ENCODE results near the gene CHAT.
"Not testable (repeated sequence)": the region's sequence is repeated elsewhere in the genome, so short reads cannot be mapped to it uniquely, and the experiment has no call there.

The CHAT gene

GRCh38 chr10:49654036-49654693 lies 40.3 kb downstream of the CHAT start:
- no peak for DNase-seq

DNA sequence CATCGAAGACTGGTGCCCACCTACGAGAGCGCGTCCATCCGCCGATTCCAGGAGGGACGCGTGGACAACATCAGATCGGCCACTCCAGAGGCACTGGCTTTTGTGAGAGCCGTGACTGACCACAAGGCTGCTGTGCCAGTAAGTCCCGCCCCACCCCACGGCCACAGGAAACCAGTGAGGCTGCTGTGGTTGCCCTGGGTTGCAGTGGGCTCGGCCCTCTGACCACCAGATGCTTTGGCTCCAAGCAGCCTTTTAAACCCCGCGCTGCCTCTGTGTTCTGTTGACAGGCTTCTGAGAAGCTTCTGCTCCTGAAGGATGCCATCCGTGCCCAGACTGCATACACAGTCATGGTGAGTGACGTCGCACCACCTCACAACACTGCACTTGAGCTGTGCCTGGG lies 41.3 kb downstream of the CHAT start:
- DNase-seq: no peak

DNA sequence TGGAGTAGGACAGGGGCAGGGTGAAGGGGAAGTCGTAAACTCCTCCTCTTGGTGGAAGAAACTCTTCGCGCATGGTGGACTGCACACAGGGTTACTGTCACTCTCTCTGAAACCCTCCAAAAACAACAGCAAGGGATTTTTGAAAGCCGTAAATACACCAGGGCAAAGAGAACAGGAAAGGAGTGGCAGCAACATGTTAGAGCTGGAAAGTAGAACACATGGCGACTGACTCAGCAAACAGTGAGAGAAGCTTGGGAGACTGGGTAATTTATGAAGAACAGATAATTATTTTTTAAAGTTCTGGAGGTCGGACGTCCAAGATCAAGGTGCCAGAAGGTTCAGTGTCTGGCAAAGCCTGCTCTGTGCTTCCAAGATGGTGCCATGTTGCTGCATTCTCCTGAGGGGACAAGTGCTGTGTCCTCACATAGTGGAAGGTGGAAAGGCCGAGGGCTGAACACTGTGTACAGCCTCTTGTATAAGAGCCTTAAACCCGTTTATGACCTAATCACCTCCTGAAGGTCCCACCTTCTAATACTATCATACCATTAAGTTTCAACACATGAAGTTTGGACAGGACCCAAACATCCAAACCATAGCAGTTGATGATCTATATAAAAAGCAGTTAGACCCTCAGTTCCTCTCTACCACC lies 43.1 kb downstream of the CHAT start:
- no peak for DNase-seq

DNA sequence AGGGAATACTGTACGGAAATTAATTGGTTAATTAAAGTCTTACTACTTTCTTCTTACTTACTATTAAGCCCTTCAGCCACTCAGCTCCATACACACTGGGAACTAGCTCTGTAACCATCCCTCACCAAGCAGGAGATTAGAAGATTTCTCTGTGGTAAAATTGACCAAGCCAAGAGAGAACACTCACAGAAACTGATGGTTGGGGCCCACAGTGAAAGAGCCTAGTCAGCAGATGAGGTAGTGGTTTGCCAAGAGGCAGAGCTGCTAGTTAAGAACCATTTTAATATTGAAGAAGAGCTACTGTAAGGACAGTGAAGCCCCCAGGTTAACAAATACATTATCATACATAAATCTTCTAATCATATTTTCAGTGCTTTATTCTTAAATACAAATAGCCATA lies 43.8 kb downstream of the CHAT start:
- no peak for DNase-seq

DNA sequence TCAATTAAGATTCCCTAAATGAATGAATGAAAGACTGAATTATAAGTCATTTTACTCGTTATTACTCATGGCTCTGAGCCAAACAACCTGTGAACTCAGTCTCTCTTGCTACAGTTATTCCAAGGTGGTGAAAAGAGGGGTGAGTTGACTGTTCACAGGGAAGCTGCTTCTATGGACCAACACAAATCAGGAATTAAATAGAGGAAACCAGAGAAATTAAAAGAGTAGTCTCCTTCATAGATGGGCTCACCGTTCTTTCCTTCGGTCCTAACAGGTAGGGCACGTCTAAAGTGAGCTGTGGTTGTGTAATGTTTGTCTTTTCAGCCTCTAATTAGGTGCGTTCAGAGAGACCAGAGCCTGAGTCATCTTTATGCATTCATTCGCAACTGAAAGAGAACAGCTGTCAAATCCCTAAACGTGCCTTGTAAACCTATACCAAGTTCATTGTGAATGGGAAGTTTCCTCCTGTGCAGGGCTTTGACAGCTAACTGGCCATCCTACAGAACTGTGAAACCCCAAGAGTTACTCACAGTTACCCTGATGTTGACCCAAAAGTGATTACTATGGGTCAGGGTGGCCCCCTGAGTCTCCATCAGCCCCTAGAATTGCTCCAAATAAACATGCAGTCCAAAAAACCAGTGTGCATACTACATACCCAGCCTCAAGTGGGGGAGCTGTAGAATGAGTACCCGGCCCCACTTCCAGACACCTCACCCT lies 47.5 kb downstream of the CHAT start:
- no peak for DNase-seq

GRCh38 chr10:49662169-49662830 lies 48.5 kb downstream of the CHAT start:
- DNase-seq: no peak

DNA sequence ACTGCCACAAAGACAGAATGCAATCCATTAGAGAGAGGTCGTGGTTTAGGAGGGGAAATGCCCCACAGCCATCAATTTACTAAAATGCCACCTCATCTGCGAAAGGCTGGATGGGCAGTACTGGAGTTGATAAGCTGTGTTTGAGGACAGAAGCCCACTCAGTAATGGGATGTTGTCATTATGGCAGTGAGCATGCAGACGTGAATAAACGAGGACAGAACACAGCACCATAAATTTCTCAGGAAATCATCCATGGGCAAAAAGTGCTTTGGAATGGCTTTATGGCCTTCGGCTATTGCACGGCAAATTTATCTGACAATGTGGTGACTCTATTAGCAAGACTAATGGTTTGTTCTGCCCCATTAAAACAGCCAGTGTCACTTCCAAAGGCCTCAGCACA lies 49.8 kb downstream of the CHAT start:
- no peak for DNase-seq

- DNase-seq: no peak
Observed at GRCh38 chr10:49664006-49664841, 50.4 kb downstream of the CHAT start.

DNA sequence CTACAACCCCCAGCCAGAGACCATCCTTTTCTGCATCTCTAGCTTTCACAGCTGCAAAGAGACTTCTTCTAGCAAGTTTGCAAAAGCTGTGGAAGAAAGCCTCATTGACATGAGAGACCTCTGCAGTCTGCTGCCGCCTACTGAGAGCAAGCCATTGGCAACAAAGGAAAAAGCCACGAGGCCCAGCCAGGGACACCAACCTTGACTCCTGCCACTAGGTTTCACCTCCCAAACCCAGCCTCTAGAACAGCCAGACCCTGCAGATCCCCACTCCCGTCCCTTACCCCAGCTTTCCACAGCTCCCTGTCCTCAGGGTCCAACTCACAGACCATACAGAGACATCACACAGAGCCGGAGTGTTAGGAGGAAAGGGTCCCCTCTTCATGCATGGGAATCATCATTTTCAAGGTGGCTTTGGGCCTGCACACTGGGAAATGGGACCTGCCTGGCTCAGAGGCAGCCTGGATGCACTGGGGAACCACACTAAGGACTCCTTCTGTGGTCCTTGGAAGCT lies 51.1 kb downstream of the CHAT start:
- DNase-seq: no peak

GRCh38 chr10:49666054-49666615 lies 52.3 kb downstream of the CHAT start:
- no peak for DNase-seq

- no peak for DNase-seq
Observed at GRCh38 chr10:49666685-49667084, 52.8 kb downstream of the CHAT start.

- DNase-seq: no peak
Observed at GRCh38 chr10:49667991-49668390, 54.2 kb downstream of the CHAT start.

GRCh38 chr10:49668684-49669083 lies 54.8 kb downstream of the CHAT start:
- no peak for DNase-seq

DNA sequence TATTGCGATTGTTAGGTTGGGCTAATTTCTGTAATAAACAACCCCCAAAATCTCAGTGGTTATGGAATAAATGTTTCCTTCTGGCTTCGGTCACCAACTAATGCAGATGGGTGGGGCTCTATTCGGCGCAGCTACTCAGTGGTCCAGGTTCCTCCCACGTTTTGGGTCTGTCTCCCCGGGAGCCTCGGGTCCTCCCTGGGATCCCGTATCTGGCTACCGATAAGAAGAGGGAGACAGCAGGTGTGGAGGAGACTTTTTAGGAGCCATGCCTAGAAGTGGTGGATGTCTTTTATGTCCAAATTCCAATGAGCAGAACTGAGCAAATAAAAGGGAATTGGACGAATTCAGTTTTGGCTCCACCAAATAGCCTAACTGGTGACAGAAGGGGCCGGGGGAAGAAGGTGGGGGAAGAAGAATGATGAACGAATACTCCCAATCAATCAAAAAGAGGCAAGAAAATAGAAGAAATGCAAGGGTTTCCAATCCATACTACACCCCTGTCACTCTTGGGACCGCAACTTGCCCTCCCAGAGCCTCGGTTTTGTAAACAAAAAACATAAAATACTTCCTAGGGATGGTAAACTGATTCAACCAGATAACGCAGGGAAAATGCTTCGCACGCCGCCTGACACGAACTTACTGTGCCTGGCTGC lies 65.1 kb downstream of the CHAT start:
- DNase-seq: no peak

DNA sequence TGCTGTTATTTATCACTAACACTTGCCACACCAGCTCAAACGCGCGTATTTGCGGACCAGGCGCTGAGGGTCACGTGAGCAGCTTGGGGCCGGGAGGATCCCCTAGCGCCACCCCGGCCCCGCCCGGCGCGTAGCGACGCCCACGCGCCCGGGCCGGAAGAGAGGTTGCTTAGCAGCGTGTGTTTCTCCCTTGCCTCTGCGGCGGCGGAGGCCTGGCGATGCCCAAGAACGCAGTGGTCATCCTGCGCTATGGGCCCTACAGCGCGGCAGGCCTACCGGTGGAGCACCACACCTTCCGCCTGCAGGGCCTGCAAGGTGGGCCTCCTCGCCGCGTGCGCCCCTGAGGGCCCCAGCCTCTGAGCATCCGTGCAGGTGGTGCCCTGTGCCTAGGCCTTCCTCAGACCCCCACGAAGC lies 65.7 kb downstream of the CHAT start, which contains the start of gene C10orf53:
TSS of gene C10orf53 (plus strand) at position 172 of the 414 bp plus-strand sequence. CDS start at position 219, 47 bp downstream.
- DNase-seq: no peak

GRCh38 chr10:49682449-49682848 lies 68.6 kb downstream of the CHAT start:
- not testable (repeated sequence) for DNase-seq

DNA sequence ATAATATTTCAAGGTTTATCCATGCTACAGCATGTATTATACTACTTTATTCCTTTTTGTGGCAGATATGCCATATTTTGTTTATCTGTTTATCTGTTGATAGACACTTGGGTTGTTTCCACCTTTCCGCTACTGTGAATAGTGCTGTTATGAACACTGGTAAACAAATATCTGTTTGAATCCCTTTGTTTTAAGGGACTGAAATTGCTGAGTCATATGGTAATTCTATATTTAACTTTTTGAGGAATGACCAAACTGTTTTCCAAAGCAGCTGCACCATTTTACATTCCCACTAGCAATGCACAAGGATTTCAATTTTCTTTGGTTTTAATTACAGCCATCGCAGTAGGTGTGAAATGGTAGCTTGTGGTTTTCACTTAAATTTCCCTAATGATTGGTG lies 69.0 kb downstream of the CHAT start:
- no peak for DNase-seq

DNA sequence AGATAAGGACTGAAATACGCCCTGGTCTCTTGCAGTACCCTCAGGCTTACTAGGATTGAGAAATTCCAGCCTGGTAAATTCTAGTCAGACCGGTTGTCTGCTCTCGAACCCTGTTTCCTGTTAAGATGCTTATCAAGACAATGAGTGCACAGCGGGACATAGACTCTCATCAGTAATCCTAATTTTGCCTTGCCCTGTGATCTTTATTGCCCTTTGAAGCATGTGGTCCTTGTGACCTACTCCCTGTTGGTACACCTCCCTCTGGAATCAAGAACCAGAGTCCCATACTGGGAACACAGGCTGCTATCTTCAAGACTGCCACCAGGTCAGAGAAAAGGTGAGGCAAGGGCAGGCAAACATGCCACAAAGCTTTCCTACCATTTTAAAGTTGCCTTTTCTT lies 72.8 kb downstream of the CHAT start:
- no peak for DNase-seq

DNA sequence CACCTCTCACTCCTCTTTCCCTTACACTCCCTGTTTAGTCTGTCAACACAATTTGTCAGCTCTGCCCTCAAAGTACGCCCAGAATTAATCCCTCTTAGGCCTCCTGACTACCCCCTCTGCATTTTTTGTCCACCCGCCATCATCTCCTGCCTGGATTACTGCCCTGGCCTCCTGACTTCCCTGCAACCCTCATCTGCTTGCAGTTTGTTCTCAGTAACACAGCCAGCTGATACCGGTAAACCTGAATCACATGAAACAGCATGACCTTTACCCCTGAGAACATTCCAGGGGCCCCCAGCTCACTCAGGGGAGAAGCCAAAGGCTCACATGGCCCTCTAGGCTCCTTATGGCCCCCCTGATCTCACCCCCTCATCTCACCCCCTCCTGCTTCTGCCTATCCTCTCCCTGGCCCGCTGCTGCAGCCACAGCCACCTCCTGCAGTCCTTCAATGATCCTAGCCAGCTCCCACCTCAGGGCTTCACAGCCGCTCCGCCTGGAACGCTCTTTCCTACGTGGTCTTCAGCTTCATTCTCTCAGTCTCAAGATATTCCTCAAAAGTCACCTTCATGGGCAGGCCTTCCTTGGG lies 74.5 kb downstream of the CHAT start:
- no peak for DNase-seq

DNA sequence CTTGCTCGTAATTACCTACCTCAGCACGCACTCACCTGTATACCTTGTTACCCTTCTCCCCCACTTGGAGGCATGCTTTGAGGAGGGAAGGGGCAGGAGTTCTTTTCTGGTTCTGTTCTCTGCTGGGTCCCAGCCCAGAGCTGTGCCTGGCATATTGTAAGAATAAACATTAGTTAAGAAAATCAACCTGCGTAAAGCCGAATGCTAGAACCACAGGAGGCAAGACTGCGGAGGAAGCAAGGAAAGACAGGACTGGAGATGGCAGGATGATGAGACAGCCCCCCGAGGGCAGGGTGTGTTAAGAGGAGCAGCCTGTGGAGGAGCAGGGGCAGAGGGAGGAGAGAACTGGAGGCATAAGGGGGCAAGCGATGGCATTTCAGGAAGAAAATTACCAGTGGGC lies 75.1 kb downstream of the CHAT start:
- no peak for DNase-seq
